Stimulated activated CD4-positive, alpha-beta T cell treated with anti-CD3 and anti-CD28 coated beads, Interleukin-4, amount 100 ng/mL, for 1 hour (primary cell): ENCODE measurements around the gene AGAP3.

ENCODE experiments used
- DNase-seq: peaks from one replicate; pipeline ENCODE4 v3.0.0-alpha.2; 2020

The AGAP3 gene

GRCh38 chr7:151168787-151169162 lies 82.5 kb downstream of the AGAP3 start:
- DNase-seq: no peak

GRCh38 chr7:151172273-151173141 lies 86.2 kb downstream of the AGAP3 start:
- DNase-seq: peak; percentile 79

GRCh38 chr7:151173386-151174245 lies 87.3 kb downstream of the AGAP3 start:
- no peak for DNase-seq

- DNase-seq: peak; percentile 37
Measured at GRCh38 chr7:151174246-151175046, 88.2 kb downstream of the AGAP3 start.

GRCh38 chr7:151175047-151175792 lies 88.9 kb downstream of the AGAP3 start:
- DNase-seq: no peak

GRCh38 chr7:151175793-151176311 lies 89.6 kb downstream of the AGAP3 start:
- DNase-seq: no peak

- no peak for DNase-seq
Measured at GRCh38 chr7:151176401-151176800, 90.1 kb downstream of the AGAP3 start.

GRCh38 chr7:151177310-151177709 lies 91.0 kb downstream of the AGAP3 start:
- DNase-seq: no peak

- no peak for DNase-seq
Measured at GRCh38 chr7:151178236-151178635, 92.0 kb downstream of the AGAP3 start.

- no peak for DNase-seq
Measured at GRCh38 chr7:151178831-151179230, 92.6 kb downstream of the AGAP3 start.

GRCh38 chr7:151179287-151179860 lies 93.1 kb downstream of the AGAP3 start:
- DNase-seq: no peak

- no peak for DNase-seq
Measured at GRCh38 chr7:151179946-151180345, 93.7 kb downstream of the AGAP3 start.

- DNase-seq: no peak
Measured at GRCh38 chr7:151181011-151181431, 94.7 kb downstream of the AGAP3 start.

- DNase-seq: no peak
Measured at GRCh38 chr7:151185762-151186639, 99.7 kb downstream of the AGAP3 start.

GRCh38 chr7:151186640-151187408 lies 100.5 kb downstream of the AGAP3 start, which contains the start of gene ASB10:
ASB10 (minus strand) TSS chr7:151187250; CDS start chr7:151187130, 120 bp downstream.
- DNase-seq: no peak

GRCh38 chr7:151187409-151188251 lies 101.4 kb downstream of the AGAP3 start:
- no peak for DNase-seq

- DNase-seq: no peak
Measured at GRCh38 chr7:151188252-151188542, 101.9 kb downstream of the AGAP3 start.

GRCh38 chr7:151189038-151189437 lies 102.8 kb downstream of the AGAP3 start:
- DNase-seq: no peak

GRCh38 chr7:151191544-151191943 lies 105.3 kb downstream of the AGAP3 start:
- no peak for DNase-seq
